ENCODE data around the gene PM20D2.

Gene PM20D2

GRCh38 chr6:89180971-89181370, 35.1 kb downstream of the PM20D2 start:
- in situ Hi-C loops (cut with HindIII; ENCODE audit: low sequenced_read_pairs): no loop called here
- no peak overlapping the region for H3K4me3 ChIP-seq (ENCODE audit: low read depth, low read length)
- DNase-seq (ENCODE audit: low read depth): no peak
- TF ChIP-seq CTCF (IDR thresholded peaks at IDR 0.05; ENCODE audit: low read depth, low read length, missing control alignments): no peak

- TF ChIP-seq CTCF (IDR thresholded peaks at IDR 0.05; ENCODE audit: low read depth, low read length, missing control alignments): no peak
- in situ Hi-C loops (cut with HindIII; ENCODE audit: low sequenced_read_pairs): no loop called here
- H3K4me3 ChIP-seq (ENCODE audit: low read depth, low read length): no peak overlapping the region
- DNase-seq (ENCODE audit: low read depth): no peak
Observed at GRCh38 chr6:89183294-89183693, 37.4 kb downstream of the PM20D2 start.

- H3K4me3 ChIP-seq (ENCODE audit: low read depth, low read length): no peak overlapping the region
- no peak for DNase-seq (ENCODE audit: low read depth)
- in situ Hi-C loops (cut with HindIII; ENCODE audit: low sequenced_read_pairs): no loop called here
- no peak for TF ChIP-seq CTCF (IDR thresholded peaks at IDR 0.05; ENCODE audit: low read depth, low read length, missing control alignments)
Observed at GRCh38 chr6:89184344-89184743, 38.5 kb downstream of the PM20D2 start.

DNA sequence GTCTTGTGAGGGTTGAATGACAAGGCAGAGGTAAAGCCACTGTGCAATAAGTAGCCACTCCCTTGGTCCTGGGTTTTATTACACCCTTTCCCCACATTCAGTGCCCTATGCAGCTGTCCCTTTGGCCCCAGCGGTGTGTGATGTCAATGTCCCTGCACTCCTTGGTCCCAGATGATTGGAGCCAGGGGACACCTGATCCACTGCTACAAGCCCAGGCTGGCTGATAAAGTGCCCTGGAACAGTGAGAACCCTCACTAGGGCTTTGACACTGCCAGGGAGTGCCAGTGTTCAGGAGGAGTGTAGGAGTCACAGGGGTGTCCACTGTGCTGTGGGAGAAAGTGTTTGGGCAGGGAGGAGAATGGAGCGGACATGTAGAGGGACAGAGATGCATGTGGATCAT, 40.9 kb downstream of the PM20D2 start:
- no peak for TF ChIP-seq CTCF (IDR thresholded peaks at IDR 0.05; ENCODE audit: low read depth, low read length, missing control alignments)
- no peak overlapping the region for H3K4me3 ChIP-seq (ENCODE audit: low read depth, low read length)
- DNase-seq (ENCODE audit: low read depth): no peak
- in situ Hi-C loops (cut with HindIII; ENCODE audit: low sequenced_read_pairs): no loop called here

GRCh38 chr6:89187504-89187903, 41.6 kb downstream of the PM20D2 start:
- no peak for TF ChIP-seq CTCF (IDR thresholded peaks at IDR 0.05; ENCODE audit: low read depth, low read length, missing control alignments)
- no peak overlapping the region for H3K4me3 ChIP-seq (ENCODE audit: low read depth, low read length)
- DNase-seq (ENCODE audit: low read depth): no peak
- in situ Hi-C loops (cut with HindIII; ENCODE audit: low sequenced_read_pairs): no loop called here

DNA sequence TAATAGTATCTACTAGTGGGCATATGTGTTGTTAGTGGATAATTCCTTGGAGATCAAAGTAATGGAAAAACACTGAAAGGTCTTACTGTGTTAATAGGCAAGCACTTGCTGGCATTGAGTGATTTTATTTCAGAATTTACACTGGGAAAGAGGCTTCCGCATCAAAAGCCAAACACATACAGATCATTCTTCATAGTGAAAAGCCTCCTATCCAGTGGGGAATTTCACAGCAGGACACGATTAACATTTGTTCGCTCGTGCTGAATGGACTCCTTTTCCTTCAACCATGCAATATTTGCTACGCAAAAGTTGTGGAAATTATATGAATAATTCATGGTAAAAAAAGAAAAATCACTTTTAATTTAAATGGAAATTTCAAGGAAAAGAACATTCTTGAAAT, 44.9 kb downstream of the PM20D2 start:
- in situ Hi-C loops (cut with HindIII; ENCODE audit: low sequenced_read_pairs): no loop called here
- no peak for TF ChIP-seq CTCF (IDR thresholded peaks at IDR 0.05; ENCODE audit: low read depth, low read length, missing control alignments)
- no peak overlapping the region for H3K4me3 ChIP-seq (ENCODE audit: low read depth, low read length)
- DNase-seq (ENCODE audit: low read depth): no peak

DNA sequence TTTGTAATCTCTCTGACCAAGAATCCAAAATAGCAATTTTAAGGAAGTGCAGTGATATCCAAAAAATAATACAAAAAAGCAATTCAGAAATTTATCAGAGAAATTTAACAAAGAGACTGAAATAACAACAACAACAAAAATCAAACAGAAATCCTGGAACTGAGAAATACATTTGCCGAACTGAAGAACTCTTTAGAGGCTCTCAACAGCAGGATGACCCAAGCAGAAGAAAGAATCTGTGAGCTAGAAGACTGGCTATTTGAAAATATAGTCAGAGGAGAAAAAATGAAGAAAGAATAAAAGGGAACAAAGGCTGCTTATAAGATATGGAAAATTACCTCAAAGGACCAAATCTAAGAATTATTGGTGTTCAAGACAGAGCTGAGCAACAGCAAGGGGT, 48.7 kb downstream of the PM20D2 start:
- DNase-seq (ENCODE audit: low read depth): no peak
- no peak for TF ChIP-seq CTCF (IDR thresholded peaks at IDR 0.05; ENCODE audit: low read depth, low read length, missing control alignments)
- in situ Hi-C loops (cut with HindIII; ENCODE audit: low sequenced_read_pairs): no loop called here
- no peak overlapping the region for H3K4me3 ChIP-seq (ENCODE audit: low read depth, low read length)
